HepG2 (cell line): ENCODE measurements around the gene ELMOD1. TPM values are rescaled to one million over a fixed set of nuclear protein-coding genes. Genes with fewer than 3 reads are reported as not detected.

Source experiments
- ATAC-seq: fragments of 200-7000 bp; cut with Tn5 transposase; 3 replicates; pipeline ENCODE4 v1.9.1; 2020; ENCODE audit warnings: mild to moderate bottlenecking, moderate library complexity
- BruUV-seq: library from RNA; stranded (reverse); fragments of 400-500 nt; replicated peaks from 2 replicates; lab custom pipeline; 2021; lab: Mats Ljungman, UMichigan
- CTCF ChIA-PET: fragments of 300-600 bp; formaldehyde crosslinking; extraction: SDS; loops from one replicate; lab custom pipeline; 2021; ENCODE audit warnings: low total read pairs, inconsistent platforms, low intra/inter-chr PET ratio; lab: Yijun Ruan, JAX
- POLR2A ChIA-PET: fragments of 350-600 bp; sonication (Branson Sonifier 250); formaldehyde crosslinking; loops from one replicate; lab custom pipeline; 2020; ENCODE audit warnings: antibody characterized with exemption, inconsistent platforms; lab: Yijun Ruan, JAX
- DNase-seq: peaks from one replicate; pipeline ENCODE4 v3.0.0-alpha.2; 2015; ENCODE audit warnings: low spot score
- FAIRE-seq: peaks from 3 replicates; lab custom pipeline; 2011; peaks lifted over from hg19 to GRCh38; lab: Jason Lieb, UNC
- H2AFZ ChIP-seq: one replicate; pipeline ENCODE4 v1.6.1; 2011; ENCODE audit warnings: low read length, inconsistent platforms
- H3K27ac ChIP-seq: fragments of 300-600 bp; 3 replicates; pipeline ENCODE4 v1.8.0; 2011; ENCODE audit warnings: mixed run types, mild to moderate bottlenecking, mixed read lengths, low read length, inconsistent platforms; ENCODE audit not compliant: insufficient read depth; ENCODE audit errors: extremely low read length
- H3K27me3 ChIP-seq, 2 experiments: fragments of 200-600 bp in 1 of 2; 2 replicates in 1 of 2; 3 replicates in 1 of 2; pipeline versions ENCODE4 v1.6.0 to v1.8.0; 2011; ENCODE audit warnings: low read length in 2 of 2, mild to moderate bottlenecking in 2 of 2, moderate library complexity in 2 of 2, inconsistent platforms in 1 of 2; ENCODE audit not compliant: insufficient read depth in 2 of 2, control insufficient read depth in 1 of 2
- H3K36me3 ChIP-seq, 2 experiments: fragments of 200-600 bp in 1 of 2; replicated peaks in 1 of 2; 2 replicates in 1 of 2; 3 replicates in 1 of 2; pipeline versions ENCODE4 v1.5.1 to v1.8.0; 2011; ENCODE audit warnings: low read length in 2 of 2, inconsistent platforms in 1 of 2; ENCODE audit not compliant: insufficient read depth in 2 of 2, control insufficient read depth in 1 of 2
- H3K4me1 ChIP-seq: 2 replicates; pipeline ENCODE4 v1.5.1; 2012; ENCODE audit warnings: low read length, inconsistent platforms; ENCODE audit not compliant: insufficient read depth
- H3K4me2 ChIP-seq: 2 replicates; pipeline ENCODE4 v1.6.0; 2011; ENCODE audit warnings: low read depth, low read length, inconsistent platforms
- H3K4me3 ChIP-seq, 3 experiments: fragments of 200-600 bp in 1 of 3; sonication (generic), shearing (Covaris generic) in 1 of 3; replicated peaks in 1 of 3; 2 replicates each; pipeline ENCODE4 v1.5.1; 2011 to 2016; ENCODE audit warnings: low read length in 3 of 3, inconsistent platforms in 2 of 3, low read depth in 2 of 3, mild to moderate bottlenecking in 2 of 3, control low read depth in 1 of 3, mixed read lengths in 1 of 3; ENCODE audit not compliant: insufficient read depth in 1 of 3
- H3K79me2 ChIP-seq: one replicate; pipeline ENCODE4 v1.6.1; 2011; ENCODE audit warnings: low read length, inconsistent platforms; ENCODE audit not compliant: insufficient read depth
- H3K9ac ChIP-seq: 2 replicates; pipeline ENCODE4 v1.6.0; 2011; ENCODE audit warnings: mild to moderate bottlenecking, low read depth, low read length, inconsistent platforms; ENCODE audit not compliant: insufficient read depth
- H3K9me3 ChIP-seq: 2 replicates; pipeline ENCODE4 v1.5.1; 2012; ENCODE audit warnings: mild to moderate bottlenecking, low read length
- H4K20me1 ChIP-seq: 2 replicates; pipeline ENCODE4 v1.6.0; 2011; ENCODE audit warnings: inconsistent platforms, mild to moderate bottlenecking, low read length, moderate library complexity; ENCODE audit not compliant: insufficient read depth
- FOXK1 ChIP-seq: sonication (generic); formaldehyde crosslinking; IDR thresholded peaks from 2 replicates; pipeline ENCODE4 v1.4.0; 2020; ENCODE audit warnings: low read depth, missing genetic modification reagents, borderline replicate concordance
- POGZ ChIP-seq: sonication (generic); formaldehyde crosslinking; IDR thresholded peaks from 2 replicates; pipeline ENCODE4 v1.4.0; 2020; ENCODE audit warnings: mild to moderate bottlenecking, missing genetic modification reagents
- ZNF263 ChIP-seq: sonication (generic); formaldehyde crosslinking; IDR thresholded peaks from 2 replicates; pipeline ENCODE4 v1.4.0; 2020; ENCODE audit warnings: missing genetic modification reagents
- ZNF776 ChIP-seq: sonication (generic); formaldehyde crosslinking; IDR thresholded peaks from 2 replicates; pipeline ENCODE4 v1.4.0; 2020; ENCODE audit warnings: mild to moderate bottlenecking, missing genetic modification reagents
- WGBS: methylation state at CpG from one replicate; pipeline ENCODE4 v1.1.6; 2017; ENCODE audit warnings: low lambda C conversion rate; 5-methylcytosine and 5-hydroxymethylcytosine counted together
- in situ Hi-C: cut with HindIII; loops from 2 replicates; pipeline ENCODE4 v1.10.0; 2017; ENCODE audit warnings: low pct_unique_long_range_greater_than_20kb; ENCODE audit not compliant: extremely low pct_ligation_motif_present
- intact Hi-C: fragments of 100-400 bp; cut with micrococcal nuclease; formaldehyde crosslinking; loops from one replicate; pipeline ENCODE4 v1.10.0; 2022; ENCODE audit not compliant: unreplicated experiment
- polyA plus RNA-seq, 8 experiments: library from polyadenylated mRNA; depleted of rRNA in 3 of 8; stranded (reverse) in 7 of 8; unstranded in 1 of 8; fragments of >200 nt; fragmentation: Illumina TruSeq in 4 of 8; extraction: Trizol in 4 of 8; gene quantifications; 2 replicates each; pipeline versions ENCODE4 v1.2.1 to v1.2.3, GENCODE V29; 2011 to 2016; ENCODE audit warnings: low read depth in 4 of 8, missing spikeins in 1 of 8, mixed read lengths in 1 of 8; ENCODE audit not compliant: insufficient read depth in 1 of 8
- total RNA-seq, 5 experiments: library from RNA; depleted of rRNA; stranded (reverse); fragments of >200 nt; fragmentation: Illumina TruSeq; extraction: Trizol; gene quantifications; 2 replicates each; pipeline ENCODE4 v1.2.3, GENCODE V29; 2016; ENCODE audit warnings: low read depth in 1 of 5
- TF ChIP-seq, protein P1 (sequence below): sonication (generic); formaldehyde crosslinking; IDR thresholded peaks from 2 replicates; pipeline ENCODE4 v1.5.0; 2020; ENCODE audit warnings: mild to moderate bottlenecking, missing genetic modification reagents, borderline replicate concordance
- TF ChIP-seq, protein P2 (sequence below): IDR thresholded peaks from 2 replicates; pipeline ENCODE4 v1.6.1; 2016; ENCODE audit warnings: missing compliant biosample characterization, missing genetic modification reagents, borderline replicate concordance

The ELMOD1 gene
- total and polyA plus RNA-seq, 2 of the 13 experiments (the other 11 are each of a cell fraction or from before 2014, with no cell fraction given): not detected

DNA sequence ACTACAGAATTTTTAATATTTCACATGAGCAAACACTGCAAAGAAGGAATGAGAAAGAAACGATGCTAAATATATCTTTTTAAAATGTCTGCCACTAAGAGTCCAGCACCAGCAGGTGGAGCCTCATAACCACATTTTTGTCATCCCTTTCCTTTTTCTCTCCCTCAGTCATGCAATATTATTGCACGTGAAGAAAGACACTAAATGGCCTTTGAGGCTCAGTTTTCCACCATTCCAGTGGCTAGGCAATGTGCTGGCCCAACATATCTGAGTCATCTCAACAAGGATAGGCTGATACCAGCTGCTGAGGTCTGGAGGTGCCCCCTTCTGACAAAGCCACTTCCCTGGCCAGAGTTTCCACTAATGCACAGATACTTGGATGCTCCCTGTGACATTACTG, 27.2 kb upstream of the ELMOD1 start (continued):
- TF ChIP-seq, protein P1, sequence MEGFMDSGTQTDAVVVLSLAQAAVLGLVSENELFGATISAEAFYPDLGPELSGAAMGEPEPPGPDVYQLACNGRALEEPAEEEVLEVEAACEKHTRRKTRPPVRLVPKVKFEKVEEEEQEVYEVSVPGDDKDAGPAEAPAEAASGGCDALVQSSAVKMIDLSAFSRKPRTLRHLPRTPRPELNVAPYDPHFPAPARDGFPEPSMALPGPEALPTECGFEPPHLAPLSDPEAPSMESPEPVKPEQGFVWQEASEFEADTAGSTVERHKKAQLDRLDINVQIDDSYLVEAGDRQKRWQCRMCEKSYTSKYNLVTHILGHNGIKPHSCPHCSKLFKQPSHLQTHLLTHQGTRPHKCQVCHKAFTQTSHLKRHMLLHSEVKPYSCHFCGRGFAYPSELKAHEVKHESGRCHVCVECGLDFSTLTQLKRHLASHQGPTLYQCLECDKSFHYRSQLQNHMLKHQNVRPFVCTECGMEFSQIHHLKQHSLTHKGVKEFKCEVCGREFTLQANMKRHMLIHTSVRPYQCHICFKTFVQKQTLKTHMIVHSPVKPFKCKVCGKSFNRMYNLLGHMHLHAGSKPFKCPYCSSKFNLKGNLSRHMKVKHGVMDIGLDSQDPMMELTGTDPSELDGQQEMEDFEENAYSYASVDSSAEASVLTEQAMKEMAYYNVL (CRISPR knock-in tag): 0 out of 2 replicates have a peak, but pooled peaks have one; percentile 22
- TF ChIP-seq, all 625 proteins: peak for 8

DNA sequence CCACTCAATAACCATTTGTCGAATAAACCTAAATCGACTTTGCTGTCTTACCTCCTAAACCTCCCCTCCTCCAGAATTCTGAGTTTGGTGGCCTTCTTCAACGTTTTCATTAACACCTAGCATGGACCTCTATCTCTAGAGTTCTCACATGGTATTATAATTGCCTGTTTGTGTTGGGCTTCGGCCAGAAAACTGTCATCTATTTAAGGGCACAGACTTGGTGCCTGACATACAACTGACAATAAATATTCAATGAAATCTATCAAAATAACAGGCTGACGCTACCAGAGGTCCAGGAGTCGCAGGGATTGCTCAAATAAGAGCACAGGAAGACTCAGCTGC, 26.1 kb upstream of the ELMOD1 start:
- TSS peak; percentile 62 for BruUV-seq
- peak overlapping the region; percentile 67 for H3K27ac ChIP-seq
- in situ Hi-C loops: loop anchor here (5.0 kb wide), 1 partner anchor 127 kb away; no protein-coding TSS in a partner anchor
- intact Hi-C loops: loop anchor here (5.0 kb wide), 2 partner anchors 37 to 207 kb away; no protein-coding TSS in a partner anchor
- ATAC-seq (peak; percentile 3; the same call in 1 of the 3 replicates), DNase-seq (no peak), FAIRE-seq (no peak)
- no peaks in the 10 kb centered on the region for H4K20me1 ChIP-seq
- CTCF ChIA-PET: interaction anchor here (2.5 kb wide), 1 partner anchor 125 kb away, joined by 19 read pairs; no protein-coding TSS in a partner anchor
- H3K9me3 ChIP-seq: no peaks in the 10 kb centered on the region
- peak overlapping the region; percentile 76 for H3K9ac ChIP-seq
- H3K79me2 ChIP-seq: peaks cover 6% of the 10 kb centered on the region
- 4% methylated on average over 6 of the region's 6 CpGs for WGBS
- H3K4me3 ChIP-seq: peak overlapping the region; percentile 81 to 96 (median 84)
- no peaks in the 10 kb centered on the region; a peak in 1 of 5 replicates for H3K27me3 ChIP-seq
- H3K4me2 ChIP-seq: peak overlapping the region; percentile 90
- H3K36me3 ChIP-seq: 0 out of 5 replicates have a peak, but pooled peaks cover 0 to 5% of the 10 kb centered on the region in 2 experiments
- H3K4me1 ChIP-seq: peaks cover 19% of the 10 kb centered on the region
- POLR2A ChIA-PET: no interaction called here
- H2AFZ ChIP-seq: peak overlapping the region; percentile 90
- TF ChIP-seq ZNF263 (CRISPR knock-in tag) (no peak), FOXK1 (CRISPR knock-in tag) (no peak), ZNF776 (CRISPR knock-in tag) (no peak), POGZ (CRISPR knock-in tag) (no peak)
- TF ChIP-seq, protein P2, sequence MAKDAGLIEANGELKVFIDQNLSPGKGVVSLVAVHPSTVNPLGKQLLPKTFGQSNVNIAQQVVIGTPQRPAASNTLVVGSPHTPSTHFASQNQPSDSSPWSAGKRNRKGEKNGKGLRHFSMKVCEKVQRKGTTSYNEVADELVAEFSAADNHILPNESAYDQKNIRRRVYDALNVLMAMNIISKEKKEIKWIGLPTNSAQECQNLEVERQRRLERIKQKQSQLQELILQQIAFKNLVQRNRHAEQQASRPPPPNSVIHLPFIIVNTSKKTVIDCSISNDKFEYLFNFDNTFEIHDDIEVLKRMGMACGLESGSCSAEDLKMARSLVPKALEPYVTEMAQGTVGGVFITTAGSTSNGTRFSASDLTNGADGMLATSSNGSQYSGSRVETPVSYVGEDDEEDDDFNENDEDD (CRISPR knock-in tag): 0 out of 2 replicates have a peak, but pooled peaks have one; percentile 2
